Lung (tissue), 16 donors: ENCODE data around the gene TNFRSF21. TPM values are rescaled to one million over a fixed set of nuclear protein-coding genes. Genes with fewer than 3 reads are reported as not detected.
A peak's percentile ranks its signal among the peaks of the same experiment; 100 is the strongest.

Experiments used
- ATAC-seq: fragments of 200-7000 bp; cut with Tn5 transposase; one replicate; pipeline ENCODE4 v1.9.1; 2020; ENCODE audit warnings: moderate number of reproducible peaks; ENCODE audit not compliant: insufficient read depth, low FRiP score
- DNase-seq, 3 donors: peaks; one replicate each; pipeline ENCODE4 v3.0.0-alpha.2; 2013 to 2017
- H3K27ac ChIP-seq, 2 donors: one replicate each; pipeline ENCODE4 v1.5.1; 2013; ENCODE audit warnings: mild to moderate bottlenecking in 2 of 2, moderate library complexity in 2 of 2, control low read depth in 1 of 2, inconsistent platforms in 1 of 2, low read depth in 1 of 2, low read length in 1 of 2
- H3K27me3 ChIP-seq, 3 donors: one replicate each; pipeline ENCODE4 v1.5.1; 2013; ENCODE audit warnings: low read length in 2 of 3; ENCODE audit not compliant: control insufficient read depth in 3 of 3, insufficient read depth in 3 of 3
- H3K36me3 ChIP-seq, 4 donors: one replicate each; pipeline ENCODE4 v1.5.1; 2013; ENCODE audit warnings: low read length in 4 of 4, mild to moderate bottlenecking in 1 of 4, moderate library complexity in 1 of 4; ENCODE audit not compliant: control insufficient read depth in 4 of 4, insufficient read depth in 4 of 4
- H3K4me1 ChIP-seq, 5 donors: one replicate each; pipeline ENCODE4 v1.5.1; 2013; ENCODE audit warnings: low read length in 5 of 5, mild to moderate bottlenecking in 2 of 5, moderate library complexity in 1 of 5; ENCODE audit not compliant: control insufficient read depth in 5 of 5, insufficient read depth in 5 of 5
- H3K4me3 ChIP-seq: one replicate; pipeline ENCODE4 v1.5.1; 2013; ENCODE audit warnings: mild to moderate bottlenecking, control low read depth, moderate library complexity
- H3K9ac ChIP-seq, 2 donors: one replicate each; pipeline ENCODE4 v1.5.1; 2013; ENCODE audit warnings: low read length in 2 of 2, control low read depth in 1 of 2; ENCODE audit not compliant: insufficient read depth in 1 of 2
- H3K9me3 ChIP-seq, 4 donors: one replicate each; pipeline ENCODE4 v1.5.1; 2013; ENCODE audit warnings: low read length in 3 of 4, mild to moderate bottlenecking in 1 of 4, moderate library complexity in 1 of 4; ENCODE audit not compliant: control insufficient read depth in 4 of 4, insufficient read depth in 3 of 4
- CTCF ChIP-seq: IDR thresholded peaks from 2 replicates; pipeline ENCODE4 v1.5.1; 2012; ENCODE audit warnings: mild to moderate bottlenecking; ENCODE audit errors: control extremely low read depth, extremely low read depth
- WGBS, 2 donors: extraction: QIAGEN DNeasy Blood & Tissue Kit; methylation state at CpG; one replicate each; pipeline ENCODE4 v1.1.7; 2013; 5-methylcytosine and 5-hydroxymethylcytosine counted together
- long read RNA-seq, 5 donors: transcript quantifications; one replicate each; lab custom pipeline, GENCODE V29; 2026
- polyA plus RNA-seq, 2 donors: library from polyadenylated mRNA; stranded (reverse); fragments of 200-250 nt; gene quantifications; one replicate each; pipeline ENCODE4 v1.2.1, GENCODE V29; 2013
- total RNA-seq, 2 donors: library from RNA; depleted of rRNA in 1 of 2; stranded (reverse); fragments of >200 nt in 1 of 2; gene quantifications; one replicate each; pipeline ENCODE4 v1.2.1, GENCODE V29; 2014 to 2021
- donor health status: control.
- donor health status: control.
- donor health status: Bipolar disorder and iron deficiency.
- donor health status: healthy.
- donor health status: DM: yes; HTN: yes; CAD: no.

The TNFRSF21 gene
- 10 to 100 TPM; 21.8 to 36.6 TPM for total RNA-seq
- polyA plus RNA-seq: 10 to 100 TPM; 11.1 to 27.2 TPM
- long read RNA-seq, donor 1, partial matches to known transcripts: 0 of 1 reads
- long read RNA-seq, donor 1, other reads (novel, unspliced or antisense): 0 of 1 reads
- long read RNA-seq, donor 2, partial matches to known transcripts: 0 of 1 reads
- long read RNA-seq, donor 2, other reads (novel, unspliced or antisense): 0 of 1 reads
- long read RNA-seq, donor 3, partial matches to known transcripts: 0 of 3 reads
- long read RNA-seq, donor 3, other reads (novel, unspliced or antisense): 0 of 3 reads
- long read RNA-seq, donor 4: 0 reads
- long read RNA-seq, donor 5, transcript TNFRSF21-201 (6 exons, 3,595 nt): major isoform, 7 of 7 reads
- long read RNA-seq, donor 5, partial matches to known transcripts: 0 of 7 reads
- long read RNA-seq, donor 5, other reads (novel, unspliced or antisense): 0 of 7 reads

- Histone ChIP-seq H3K4me3 (peak within 1 kb of the TSS; percentile 53), H3K27ac (peak within 1 kb of the TSS in 1 of 2 donors; percentile 57), H3K36me3 (no peaks in the 10 kb centered on the region), H3K4me1 (peaks cover 0 to 14% (median 3%) of the 10 kb centered on the region in 5 donors), H3K9me3 (no peaks in the 10 kb centered on the region), H3K27me3 (peaks cover 0 to 10% (median 9%) of the 10 kb centered on the region in 3 donors), H3K9ac (peak within 1 kb of the TSS; percentile 7 to 83)
- peak; percentile 81 for TF ChIP-seq CTCF
- peak; percentile 94 to 96 (median 95) for DNase-seq
- peak; percentile 96 for ATAC-seq
- WGBS, 2 donors: 1% methylated on average over 62 to 86 of the region's 86 CpGs
These were observed at the start of gene TNFRSF21 for GRCh38 chr6:47309291-47310130. Gene TNFRSF21, minus strand, starts transcription at chr6:47309905. Its CDS starts 394 bp downstream, at chr6:47309511.

GRCh38 chr6:47358440-47359225, 48.9 kb upstream of the TNFRSF21 start:
- 84 to 86% methylated on average over 6 of the region's 6 CpGs for WGBS, 2 donors
- Histone ChIP-seq H3K36me3 (no peaks in the 10 kb centered on the region), H3K4me1 (no peaks in the 10 kb centered on the region), H3K9me3 (no peaks in the 10 kb centered on the region), H3K4me3 (no peak overlapping the region), H3K9ac (no peak overlapping the region), H3K27me3 (no peaks in the 10 kb centered on the region), H3K27ac (no peak overlapping the region)
- no peak for DNase-seq
- ATAC-seq: no peak
- TF ChIP-seq CTCF: no peak

GRCh38 chr6:47357827-47358226, 48.1 kb upstream of the TNFRSF21 start:
- no peaks in the 10 kb centered on the region for H3K4me1 ChIP-seq
- H3K27ac ChIP-seq: no peak overlapping the region
- 70 to 76% methylated on average over 2 of the region's 2 CpGs for WGBS, 2 donors
- no peak for TF ChIP-seq CTCF
- no peaks in the 10 kb centered on the region for H3K27me3 ChIP-seq
- ATAC-seq: no peak
- no peaks in the 10 kb centered on the region for H3K36me3 ChIP-seq
- no peaks in the 10 kb centered on the region for H3K9me3 ChIP-seq
- H3K9ac ChIP-seq: no peak overlapping the region
- no peak overlapping the region for H3K4me3 ChIP-seq
- no peak for DNase-seq
